Liver (tissue), 3 donors: ENCODE measurements around the gene LRRC74A.

Experiments
- CTCF ChIP-seq: fragments of 150-350 bp; IDR thresholded peaks from 2 replicates; pipeline ENCODE4 v1.5.1; 2017; ENCODE audit warnings: improper control_type of control experiment, low read depth, low read length; ENCODE audit not compliant: missing input control
- EGR1 ChIP-seq, 2 donors: IDR thresholded peaks; 2 replicates each; pipeline ENCODE4 v1.6.1; 2016 to 2018; ENCODE audit warnings: antibody characterized with exemption in 2 of 2, low read depth in 2 of 2
- FOXA1 ChIP-seq: IDR thresholded peaks from 2 replicates; pipeline ENCODE4 v1.6.1; 2016; ENCODE audit warnings: antibody characterized with exemption
- MAX ChIP-seq: IDR thresholded peaks from 2 replicates; pipeline ENCODE4 v1.6.1; 2016; ENCODE audit warnings: antibody characterized with exemption
- RAD21 ChIP-seq, 2 donors: IDR thresholded peaks; 2 replicates each; pipeline ENCODE4 v1.6.1; 2016; ENCODE audit warnings: antibody characterized with exemption in 2 of 2, mild to moderate bottlenecking in 2 of 2
- REST ChIP-seq: IDR thresholded peaks from 2 replicates; pipeline ENCODE4 v1.6.1; 2016; ENCODE audit warnings: antibody characterized with exemption, mild to moderate bottlenecking
- RXRA ChIP-seq, 2 donors: IDR thresholded peaks; 2 replicates each; pipeline ENCODE4 v1.6.1; 2017 to 2018; ENCODE audit warnings: antibody characterized with exemption in 2 of 2, mild to moderate bottlenecking in 1 of 2
- TAF1 ChIP-seq: conservative IDR thresholded peaks from 2 replicates; pipeline ENCODE4 v1.6.1; 2016; ENCODE audit warnings: antibody characterized with exemption, mild to moderate bottlenecking
- YY1 ChIP-seq: IDR thresholded peaks from 2 replicates; pipeline ENCODE4 v1.6.1; 2016; ENCODE audit warnings: antibody characterized with exemption, mild to moderate bottlenecking
- donor health status: healthy.
- donor health status: healthy.

- TF ChIP-seq CTCF = no peak
- no peak for TF ChIP-seq RAD21 (IDR thresholded peaks at IDR 0.05)
- TF ChIP-seq YY1 = no peak
- no peak for TF ChIP-seq TAF1
- no peak for TF ChIP-seq REST
- TF ChIP-seq MAX = no peak
- no peak for TF ChIP-seq FOXA1
- no peak for TF ChIP-seq EGR1 (IDR thresholded peaks at IDR 0.05; ENCODE audit: low read depth in 2 of 2)
- TF ChIP-seq RXRA (IDR thresholded peaks at IDR 0.05) = no peak
Observed at GRCh38 chr14:76883447-76883846, 57.2 kb downstream of the LRRC74A start.
